ENCODE results near the gene ATP2B3. TPM values are rescaled to one million over a fixed set of nuclear protein-coding genes. Genes with fewer than 3 reads are reported as not detected.

ATP2B3 gene
- total and polyA plus RNA-seq, 4 donors: 11.8 to 20.1 (median 16.6) TPM

DNA sequence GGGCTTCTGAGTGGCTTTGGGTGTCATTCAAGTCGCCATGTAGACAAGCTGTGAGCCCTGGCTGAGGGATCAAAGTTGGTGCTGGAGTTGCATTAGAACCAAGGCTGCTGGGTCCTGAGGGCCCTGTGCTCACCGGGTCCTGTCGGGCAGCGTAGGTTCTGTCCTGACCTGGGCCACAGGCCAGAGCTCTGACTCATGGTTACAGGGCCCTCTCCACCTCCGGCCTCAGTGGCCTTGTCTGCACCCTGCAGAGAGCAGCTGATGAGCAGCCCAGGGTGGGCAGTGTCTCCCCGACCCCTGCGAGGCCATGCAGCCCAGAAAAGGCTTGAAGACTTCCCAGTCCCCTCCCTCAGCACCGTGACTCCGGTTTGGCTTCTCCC, 22.5 kb downstream of the ATP2B3 start:
- no peak overlapping the region for H3K27ac ChIP-seq (ENCODE audit: low read depth, low read length)
- peaks cover 61% of the 10 kb centered on the region for H3K36me3 ChIP-seq (ENCODE audit: control insufficient read depth, insufficient read depth, low read length)
- no peak for DNase-seq (ENCODE audit: low read depth in 4 of 6, low spot score in 6 of 6)
- H3K9me3 ChIP-seq (ENCODE audit: control insufficient read depth, insufficient read depth, low read length): no peaks in the 10 kb centered on the region
- H3K4me3 ChIP-seq (ENCODE audit: low read depth, low read length): no peak overlapping the region
- H3K27me3 ChIP-seq (ENCODE audit: control insufficient read depth, insufficient read depth, low read length): no peaks in the 10 kb centered on the region
- peaks cover 29% of the 10 kb centered on the region for H3K4me1 ChIP-seq (ENCODE audit: control insufficient read depth, insufficient read depth, low read length)
- 72% methylated on average over 9 of the region's 9 CpGs for WGBS (ENCODE audit: insufficient coverage)

DNA sequence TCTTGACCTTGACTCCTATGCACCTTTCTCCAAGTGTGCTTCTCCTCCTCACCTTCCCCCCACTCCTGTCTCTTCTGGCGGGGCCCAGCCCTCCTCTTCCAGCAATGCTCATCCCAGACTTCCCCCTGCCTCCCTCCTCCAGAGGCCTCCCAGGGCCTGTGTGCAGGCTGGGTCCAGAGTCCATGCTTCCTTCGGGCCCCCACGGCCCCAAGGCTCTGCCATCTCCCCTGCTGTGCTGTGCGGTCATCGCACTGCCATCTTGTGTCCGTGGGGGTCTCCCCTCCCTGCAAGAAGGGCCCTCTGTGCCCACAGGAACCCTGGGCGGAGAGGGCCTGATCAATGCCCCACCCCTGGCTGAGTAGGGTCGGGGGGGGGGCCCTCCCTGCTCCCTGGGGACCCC, 27.3 kb downstream of the ATP2B3 start:
- no peaks in the 10 kb centered on the region for H3K27me3 ChIP-seq (ENCODE audit: control insufficient read depth, insufficient read depth, low read length)
- H3K9me3 ChIP-seq (ENCODE audit: control insufficient read depth, insufficient read depth, low read length): no peaks in the 10 kb centered on the region
- no peak overlapping the region for H3K27ac ChIP-seq (ENCODE audit: low read depth, low read length)
- H3K4me3 ChIP-seq (ENCODE audit: low read depth, low read length): no peak overlapping the region
- H3K36me3 ChIP-seq (ENCODE audit: control insufficient read depth, insufficient read depth, low read length): peaks cover 74% of the 10 kb centered on the region
- DNase-seq (ENCODE audit: low read depth in 4 of 6, low spot score in 6 of 6): no peak
- 61% methylated on average over 8 of the region's 8 CpGs for WGBS (ENCODE audit: insufficient coverage)
- no peaks in the 10 kb centered on the region for H3K4me1 ChIP-seq (ENCODE audit: control insufficient read depth, insufficient read depth, low read length)

DNA sequence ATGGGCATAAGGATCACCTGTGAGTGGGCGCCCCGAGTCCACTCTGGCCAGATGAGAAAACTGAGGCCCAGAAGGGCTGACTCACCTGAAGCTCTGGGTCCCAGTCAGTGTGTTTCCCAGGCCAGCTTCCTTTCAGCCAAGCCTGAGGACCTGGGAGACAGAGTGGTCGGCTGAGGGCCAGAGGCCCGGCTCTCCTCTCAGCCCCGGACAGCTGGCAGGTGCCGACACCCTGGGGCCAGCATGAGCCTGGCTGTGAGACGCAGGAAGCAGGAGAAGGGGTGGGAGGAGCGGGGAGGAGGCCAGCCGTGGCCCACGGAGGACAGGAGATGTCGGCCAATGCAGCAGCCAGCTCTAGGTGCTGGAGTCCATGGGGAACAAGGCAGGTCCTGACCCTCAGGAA, 28.9 kb downstream of the ATP2B3 start:
- DNase-seq (ENCODE audit: low read depth in 4 of 6, low spot score in 6 of 6): no peak
- Histone ChIP-seq H3K4me1 (ENCODE audit: control insufficient read depth, insufficient read depth, low read length) (no peaks in the 10 kb centered on the region), H3K4me3 (ENCODE audit: low read depth, low read length) (no peak overlapping the region), H3K36me3 (ENCODE audit: control insufficient read depth, insufficient read depth, low read length) (peaks cover 73% of the 10 kb centered on the region), H3K9me3 (ENCODE audit: control insufficient read depth, insufficient read depth, low read length) (no peaks in the 10 kb centered on the region), H3K27ac (ENCODE audit: low read depth, low read length) (no peak overlapping the region), H3K27me3 (ENCODE audit: control insufficient read depth, insufficient read depth, low read length) (no peaks in the 10 kb centered on the region)
- WGBS (ENCODE audit: insufficient coverage): 76% methylated on average over 11 of the region's 11 CpGs

DNA sequence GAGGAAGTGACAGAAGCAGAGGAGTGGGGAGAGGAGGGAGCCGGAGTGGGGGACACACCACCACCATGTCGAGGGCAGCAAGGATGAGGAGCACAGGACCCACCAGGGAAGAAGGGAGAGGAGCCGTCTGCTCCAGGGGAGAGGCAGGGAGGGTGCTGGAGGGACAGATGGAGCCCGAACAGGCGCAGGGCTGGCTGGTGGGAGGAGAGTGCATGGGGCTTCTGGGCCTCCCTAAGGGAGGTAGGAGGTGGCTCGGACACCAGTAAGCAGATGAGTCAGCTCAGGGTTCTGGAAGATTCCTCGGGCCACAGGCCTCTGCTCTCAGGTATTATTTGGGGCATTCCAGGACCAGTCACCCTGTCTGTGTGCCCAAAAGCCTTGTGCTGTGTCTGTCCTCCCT, 29.8 kb downstream of the ATP2B3 start:
- H3K4me1 ChIP-seq (ENCODE audit: control insufficient read depth, insufficient read depth, low read length): no peaks in the 10 kb centered on the region
- WGBS (ENCODE audit: insufficient coverage): 66% methylated on average over 7 of the region's 7 CpGs

DNA sequence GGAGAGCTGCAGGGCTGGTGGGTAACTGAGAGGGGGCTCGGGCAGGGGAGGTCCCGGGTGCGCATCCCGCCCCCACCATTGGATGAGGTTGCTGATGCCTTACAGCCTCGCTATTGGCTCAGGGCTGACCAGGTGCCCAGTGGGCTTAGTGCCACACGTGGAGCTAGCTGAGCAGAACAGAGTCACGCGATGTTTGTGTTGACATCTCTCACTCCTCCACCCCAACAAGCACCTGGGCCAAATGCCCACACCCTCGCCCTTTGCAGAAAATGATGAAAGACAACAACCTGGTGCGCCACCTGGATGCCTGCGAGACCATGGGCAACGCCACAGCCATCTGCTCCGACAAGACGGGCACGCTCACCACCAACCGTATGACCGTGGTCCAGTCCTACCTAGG, 31.8 kb downstream of the ATP2B3 start:
- H3K36me3 ChIP-seq (ENCODE audit: control insufficient read depth, insufficient read depth, low read length): peaks cover 68% of the 10 kb centered on the region
- DNase-seq (ENCODE audit: low read depth in 4 of 6, low spot score in 6 of 6): no peak
- H3K4me1 ChIP-seq (ENCODE audit: control insufficient read depth, insufficient read depth, low read length): no peaks in the 10 kb centered on the region
- WGBS (ENCODE audit: insufficient coverage): 88% methylated on average over 14 of the region's 17 CpGs
- no peak overlapping the region for H3K27ac ChIP-seq (ENCODE audit: low read depth, low read length)
- H3K4me3 ChIP-seq (ENCODE audit: low read depth, low read length): no peak overlapping the region
- no peaks in the 10 kb centered on the region for H3K27me3 ChIP-seq (ENCODE audit: control insufficient read depth, insufficient read depth, low read length)
- H3K9me3 ChIP-seq (ENCODE audit: control insufficient read depth, insufficient read depth, low read length): no peaks in the 10 kb centered on the region

More for the DNA sequence above, 29.8 kb downstream of the ATP2B3 start:
- peaks cover 70% of the 10 kb centered on the region for H3K36me3 ChIP-seq (ENCODE audit: control insufficient read depth, insufficient read depth, low read length)
- H3K27me3 ChIP-seq (ENCODE audit: control insufficient read depth, insufficient read depth, low read length): no peaks in the 10 kb centered on the region
- no peak for DNase-seq (ENCODE audit: low read depth in 4 of 6, low spot score in 6 of 6)
- no peak overlapping the region for H3K27ac ChIP-seq (ENCODE audit: low read depth, low read length)
- no peaks in the 10 kb centered on the region for H3K9me3 ChIP-seq (ENCODE audit: control insufficient read depth, insufficient read depth, low read length)
- no peak overlapping the region for H3K4me3 ChIP-seq (ENCODE audit: low read depth, low read length)

DNA sequence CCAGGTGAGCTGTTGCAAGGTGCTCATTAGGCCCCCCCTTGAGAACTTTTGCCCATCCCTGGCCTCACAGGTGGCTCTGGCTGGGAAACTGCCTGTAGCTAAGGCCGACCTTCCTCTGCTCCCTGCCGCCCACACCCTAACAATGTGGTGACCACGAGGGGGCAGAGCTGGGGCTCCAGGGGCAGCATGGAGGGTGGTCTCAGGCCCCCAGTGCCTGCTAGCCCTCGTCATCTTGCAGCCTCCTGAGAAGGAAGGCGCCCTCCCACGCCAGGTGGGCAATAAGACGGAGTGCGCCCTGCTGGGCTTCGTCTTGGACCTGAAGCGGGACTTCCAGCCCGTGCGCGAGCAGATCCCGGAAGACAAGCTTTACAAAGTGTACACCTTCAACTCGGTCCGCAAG, 32.4 kb downstream of the ATP2B3 start:
- WGBS (ENCODE audit: insufficient coverage): 75% methylated on average over 14 of the region's 16 CpGs
- Histone ChIP-seq H3K4me3 (ENCODE audit: low read depth, low read length) (no peak overlapping the region), H3K27me3 (ENCODE audit: control insufficient read depth, insufficient read depth, low read length) (no peaks in the 10 kb centered on the region), H3K9me3 (ENCODE audit: control insufficient read depth, insufficient read depth, low read length) (no peaks in the 10 kb centered on the region), H3K27ac (ENCODE audit: low read depth, low read length) (no peak overlapping the region), H3K4me1 (ENCODE audit: control insufficient read depth, insufficient read depth, low read length) (peaks cover 5% of the 10 kb centered on the region), H3K36me3 (ENCODE audit: control insufficient read depth, insufficient read depth, low read length) (peaks cover 67% of the 10 kb centered on the region)
- no peak for DNase-seq (ENCODE audit: low read depth in 4 of 6, low spot score in 6 of 6)

DNA sequence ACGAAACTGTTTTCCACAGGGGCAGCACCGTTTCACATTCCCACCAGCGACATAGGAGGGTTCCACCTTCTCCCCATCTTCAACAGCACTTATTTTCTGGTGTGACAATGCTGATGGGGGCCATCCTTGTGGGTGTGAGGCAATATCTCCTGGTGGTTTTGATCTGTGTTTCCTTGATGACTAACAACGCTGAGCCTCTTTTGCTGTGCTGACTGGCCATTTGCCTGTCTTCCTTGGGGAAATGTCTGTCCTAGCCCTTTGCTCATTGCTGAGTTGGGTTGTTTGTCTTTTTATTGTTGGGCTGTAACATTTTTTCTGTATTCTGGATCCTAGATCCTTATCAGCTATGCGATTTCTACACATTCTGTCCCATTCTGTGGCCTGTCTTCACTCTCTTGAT, 33.7 kb downstream of the ATP2B3 start:
- Histone ChIP-seq H3K9me3 (ENCODE audit: control insufficient read depth, insufficient read depth, low read length) (no peaks in the 10 kb centered on the region), H3K27me3 (ENCODE audit: control insufficient read depth, insufficient read depth, low read length) (no peaks in the 10 kb centered on the region), H3K27ac (ENCODE audit: low read depth, low read length) (no peak overlapping the region), H3K36me3 (ENCODE audit: control insufficient read depth, insufficient read depth, low read length) (peaks cover 66% of the 10 kb centered on the region), H3K4me3 (ENCODE audit: low read depth, low read length) (no peak overlapping the region), H3K4me1 (ENCODE audit: control insufficient read depth, insufficient read depth, low read length) (peaks cover 11% of the 10 kb centered on the region)
- WGBS (ENCODE audit: insufficient coverage): no CpG with 5 or more reads among the region's 5 CpGs
- DNase-seq (ENCODE audit: low read depth in 4 of 6, low spot score in 6 of 6): no peak

DNA sequence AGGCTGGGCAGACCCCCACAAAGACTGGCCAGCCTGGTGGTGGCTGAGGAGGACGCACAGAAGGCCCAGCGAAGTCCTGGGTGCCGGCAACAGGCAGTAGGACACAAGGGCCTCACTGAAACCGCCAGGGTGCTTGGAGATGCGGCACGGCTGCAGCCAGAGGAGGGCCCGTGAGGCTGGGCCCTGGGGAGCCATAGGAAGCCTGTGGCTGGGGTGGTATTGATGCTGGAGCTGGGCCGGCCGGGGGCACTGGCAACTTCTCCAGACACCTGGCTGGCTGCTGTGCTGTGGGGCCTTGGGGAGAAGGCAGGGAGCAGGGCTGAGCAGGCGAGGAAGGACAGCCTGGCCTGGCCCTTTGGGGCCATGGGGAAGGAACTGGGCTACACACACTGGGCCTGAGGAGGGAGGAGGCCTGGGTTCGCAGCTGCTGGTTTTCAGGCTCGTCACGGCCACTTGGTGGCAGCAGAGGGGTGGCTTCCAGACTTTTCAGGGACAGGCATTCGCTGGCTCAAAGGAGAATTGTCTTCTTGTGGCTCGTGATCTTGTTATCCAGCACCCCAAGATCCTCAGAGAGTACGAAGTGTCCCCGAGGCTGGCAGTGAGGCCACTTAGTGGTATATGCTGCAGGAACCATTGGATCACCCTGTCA, 37.2 kb downstream of the ATP2B3 start:
- Histone ChIP-seq H3K4me1 (ENCODE audit: control insufficient read depth, insufficient read depth, low read length) (peaks cover 16% of the 10 kb centered on the region), H3K9me3 (ENCODE audit: control insufficient read depth, insufficient read depth, low read length) (no peaks in the 10 kb centered on the region), H3K36me3 (ENCODE audit: control insufficient read depth, insufficient read depth, low read length) (peaks cover 62% of the 10 kb centered on the region), H3K4me3 (ENCODE audit: low read depth, low read length) (no peak overlapping the region), H3K27me3 (ENCODE audit: control insufficient read depth, insufficient read depth, low read length) (no peaks in the 10 kb centered on the region), H3K27ac (ENCODE audit: low read depth, low read length) (no peak overlapping the region)
- DNase-seq (ENCODE audit: low read depth in 4 of 6, low spot score in 6 of 6): peak in 4 of 6 donors; percentile 22 to 83 (median 61)
- WGBS (ENCODE audit: insufficient coverage): 43% methylated on average over 17 of the region's 17 CpGs

DNA sequence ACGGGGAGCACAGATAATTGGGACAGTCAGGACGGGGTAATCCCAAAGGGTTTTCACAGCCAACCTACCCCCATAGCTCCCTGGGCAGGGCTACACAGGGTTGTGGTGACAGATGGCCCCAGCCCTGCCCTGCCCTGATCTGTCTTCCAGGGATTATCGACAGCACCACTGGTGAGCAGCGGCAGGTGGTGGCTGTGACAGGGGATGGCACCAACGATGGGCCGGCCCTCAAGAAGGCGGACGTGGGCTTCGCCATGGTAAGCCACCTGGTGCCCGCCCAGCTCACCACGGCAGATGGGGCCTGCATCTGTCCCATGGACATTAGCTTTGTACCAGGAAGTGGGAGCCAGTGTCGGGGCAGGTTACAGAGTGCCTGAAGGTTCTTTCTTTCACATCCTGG, 39.3 kb downstream of the ATP2B3 start:
- 80% methylated on average over 11 of the region's 12 CpGs for WGBS (ENCODE audit: insufficient coverage)
- Histone ChIP-seq H3K27ac (ENCODE audit: low read depth, low read length) (no peak overlapping the region), H3K27me3 (ENCODE audit: control insufficient read depth, insufficient read depth, low read length) (no peaks in the 10 kb centered on the region), H3K4me3 (ENCODE audit: low read depth, low read length) (no peak overlapping the region), H3K4me1 (ENCODE audit: control insufficient read depth, insufficient read depth, low read length) (peaks cover 16% of the 10 kb centered on the region), H3K9me3 (ENCODE audit: control insufficient read depth, insufficient read depth, low read length) (no peaks in the 10 kb centered on the region), H3K36me3 (ENCODE audit: control insufficient read depth, insufficient read depth, low read length) (peaks cover 73% of the 10 kb centered on the region)
- no peak for DNase-seq (ENCODE audit: low read depth in 4 of 6, low spot score in 6 of 6)

DNA sequence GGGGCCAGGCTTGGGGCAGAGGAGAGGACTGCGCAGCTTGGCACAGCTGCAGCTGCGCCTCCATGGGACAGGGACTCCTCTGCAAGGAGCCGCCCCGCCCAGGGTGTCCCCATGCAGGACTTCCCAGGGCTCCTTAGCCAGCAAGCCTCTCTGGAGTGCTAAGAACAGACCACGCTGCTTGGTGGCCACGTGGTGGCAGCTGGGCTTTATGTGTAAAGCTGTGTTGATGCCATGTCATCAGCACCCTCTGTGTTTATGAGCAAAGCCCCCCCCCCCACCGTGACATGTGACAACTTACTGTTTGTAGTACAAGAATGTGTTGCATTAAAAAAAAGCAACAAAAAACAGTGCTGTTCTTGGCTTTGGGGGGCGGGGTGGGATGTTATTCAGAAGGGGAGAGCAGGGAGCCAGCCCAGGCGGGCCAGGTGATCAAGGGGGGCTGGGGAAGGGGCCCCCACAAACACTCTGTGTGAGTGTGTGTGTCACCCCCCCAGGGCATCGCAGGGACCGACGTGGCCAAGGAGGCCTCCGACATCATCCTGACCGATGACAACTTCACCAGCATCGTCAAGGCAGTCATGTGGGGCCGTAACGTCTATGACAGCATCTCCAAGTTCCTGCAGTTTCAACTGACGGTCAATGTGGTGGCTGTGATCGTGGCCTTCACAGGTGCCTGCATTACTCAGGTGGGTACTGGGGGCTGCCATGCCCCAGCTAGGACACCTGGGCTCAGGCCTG, 40.3 kb downstream of the ATP2B3 start:
- DNase-seq (ENCODE audit: low read depth in 4 of 6, low spot score in 6 of 6): no peak
- H3K27ac ChIP-seq (ENCODE audit: low read depth, low read length): no peak overlapping the region
- 82% methylated on average over 13 of the region's 19 CpGs for whole genome bisulfite sequencing (ENCODE audit: insufficient coverage)

More for the DNA sequence above, 40.3 kb downstream of the ATP2B3 start:
- Histone ChIP-seq H3K4me3 (ENCODE audit: low read depth, low read length) (no peak overlapping the region), H3K27me3 (ENCODE audit: control insufficient read depth, insufficient read depth, low read length) (no peaks in the 10 kb centered on the region), H3K36me3 (ENCODE audit: control insufficient read depth, insufficient read depth, low read length) (peaks cover 68% of the 10 kb centered on the region), H3K9me3 (ENCODE audit: control insufficient read depth, insufficient read depth, low read length) (no peaks in the 10 kb centered on the region), H3K4me1 (ENCODE audit: control insufficient read depth, insufficient read depth, low read length) (peaks cover 16% of the 10 kb centered on the region)
